Measurements from ENCODE around the gene DGKQ. TPM values are rescaled to one million over a fixed set of nuclear protein-coding genes. Genes with fewer than 3 reads are reported as not detected.
A peak's percentile ranks its signal among the peaks of the same experiment; 100 is the strongest.

The DGKQ gene
- total and polyA plus RNA-seq, 7 experiments from 2014 or later = 1.5 to 28.0 (median 16.5) TPM

- Histone ChIP-seq H3K27ac (ENCODE audit: low read depth, low read length) (no peak overlapping the region), H3K9me3 (ENCODE audit: control insufficient read depth in 2 of 3, low read length in 3 of 3) (no peaks in the 10 kb centered on the region), H3K4me3 (ENCODE audit: low read length) (no peak overlapping the region), H3K27me3 (ENCODE audit: control insufficient read depth in 2 of 2, insufficient read depth in 2 of 2, low read length in 2 of 2) (no peaks in the 10 kb centered on the region), H3K36me3 (ENCODE audit: control insufficient read depth in 2 of 3, insufficient read depth in 3 of 3, low read length in 3 of 3) (peaks cover 0 to 19% (median 0%) of the 10 kb centered on the region in 3 experiments), H3K4me1 (ENCODE audit: control insufficient read depth in 2 of 2, insufficient read depth in 2 of 2, low read length in 2 of 2) (no peaks in the 10 kb centered on the region)
- Mint-ChIP-seq H3K9me3 (peaks cover 0 to 2% (median 0%) of the 10 kb centered on the region in 11 donors), H3K4me3 (no peak overlapping the region), H3K4me1 (peaks cover 0 to 11% (median 5%) of the 10 kb centered on the region in 7 donors), H3K27me3 (no peaks in the 10 kb centered on the region), H3K27ac (no peak overlapping the region), H3K36me3 (peaks cover 0 to 24% (median 3%) of the 10 kb centered on the region in 5 donors)
- intact Hi-C loops (cut with micrococcal nuclease) = no loop called here
- DNase-seq = no peak
- ATAC-seq = no peak
- ChIA-PET POLR2A (no interaction called here), CTCF (no interaction called here)
These were observed 23.0 kb downstream of the DGKQ start for GRCh38 chr4:950136-951020.

- Mint-ChIP-seq H3K36me3 (peaks cover 0 to 22% (median 3%) of the 10 kb centered on the region in 5 donors), H3K27me3 (no peaks in the 10 kb centered on the region), H3K9me3 (peaks cover 0 to 4% (median 0%) of the 10 kb centered on the region in 11 donors), H3K27ac (no peak overlapping the region), H3K4me3 (no peak overlapping the region), H3K4me1 (peaks cover 0 to 14% (median 7%) of the 10 kb centered on the region in 7 donors)
- Histone ChIP-seq H3K36me3 (ENCODE audit: control insufficient read depth in 2 of 3, insufficient read depth in 3 of 3, low read length in 3 of 3) (peaks cover 0 to 17% (median 0%) of the 10 kb centered on the region in 3 experiments), H3K4me3 (ENCODE audit: low read length) (no peak overlapping the region), H3K27me3 (ENCODE audit: control insufficient read depth in 2 of 2, insufficient read depth in 2 of 2, low read length in 2 of 2) (no peaks in the 10 kb centered on the region), H3K4me1 (ENCODE audit: control insufficient read depth in 2 of 2, insufficient read depth in 2 of 2, low read length in 2 of 2) (no peaks in the 10 kb centered on the region), H3K27ac (ENCODE audit: low read depth, low read length) (no peak overlapping the region), H3K9me3 (ENCODE audit: control insufficient read depth in 2 of 3, low read length in 3 of 3) (no peaks in the 10 kb centered on the region)
- DNase-seq = no peak
- CTCF ChIA-PET = no interaction called here
- POLR2A ChIA-PET = interaction anchor here (1.5 kb wide), 1 partner anchor 17 kb away, joined by 5 read pairs; the partner anchor contains the start of genes GAK and TMEM175
- intact Hi-C loops (cut with micrococcal nuclease) = no loop called here
- no peak for ATAC-seq
These were observed 23.7 kb downstream of the DGKQ start for GRCh38 chr4:949656-950055.

GRCh38 chr4:948936-949300, 24.5 kb downstream of the DGKQ start:
- Histone ChIP-seq H3K9me3 (ENCODE audit: control insufficient read depth in 2 of 3, low read length in 3 of 3) (no peaks in the 10 kb centered on the region), H3K4me3 (ENCODE audit: low read length) (no peak overlapping the region), H3K27ac (ENCODE audit: low read depth, low read length) (no peak overlapping the region), H3K27me3 (ENCODE audit: control insufficient read depth in 2 of 2, insufficient read depth in 2 of 2, low read length in 2 of 2) (no peaks in the 10 kb centered on the region), H3K36me3 (ENCODE audit: control insufficient read depth in 2 of 3, insufficient read depth in 3 of 3, low read length in 3 of 3) (peaks cover 0 to 17% (median 0%) of the 10 kb centered on the region in 3 experiments), H3K4me1 (ENCODE audit: control insufficient read depth in 2 of 2, insufficient read depth in 2 of 2, low read length in 2 of 2) (no peaks in the 10 kb centered on the region)
- H3K36me3 Mint-ChIP-seq = peaks cover 0 to 18% (median 0%) of the 10 kb centered on the region in 5 donors
- H3K4me1 Mint-ChIP-seq = peaks cover 0 to 14% (median 7%) of the 10 kb centered on the region in 7 donors
- ATAC-seq = no peak
- H3K9me3 Mint-ChIP-seq = peaks cover 0 to 4% (median 0%) of the 10 kb centered on the region in 11 donors
- no peak for DNase-seq
- no peak overlapping the region for H3K27ac Mint-ChIP-seq
- intact Hi-C loops (cut with micrococcal nuclease) = no loop called here
- H3K27me3 Mint-ChIP-seq = no peaks in the 10 kb centered on the region
- no peak overlapping the region for H3K4me3 Mint-ChIP-seq
- POLR2A ChIA-PET = interaction anchor here (0.9 to 1.5 kb wide), 2 partner anchors 15 to 17 kb away, joined by 3 to 5 read pairs; partner anchors contain the start of genes GAK and TMEM175
- CTCF ChIA-PET = no interaction called here

GRCh38 chr4:948101-948935, 25.1 kb downstream of the DGKQ start:
- peaks cover 0 to 4% (median 0%) of the 10 kb centered on the region in 11 donors for H3K9me3 Mint-ChIP-seq
- H3K4me3 Mint-ChIP-seq = no peak overlapping the region
- ATAC-seq (no peak), DNase-seq (no peak)
- H3K36me3 ChIP-seq (ENCODE audit: control insufficient read depth in 2 of 3, insufficient read depth in 3 of 3, low read length in 3 of 3) = peaks cover 0 to 16% (median 0%) of the 10 kb centered on the region in 3 experiments
- no peak overlapping the region for H3K27ac ChIP-seq (ENCODE audit: low read depth, low read length)
- ChIA-PET POLR2A (interaction anchor here (0.9 to 1.5 kb wide), 2 partner anchors 15 to 16 kb away, joined by 3 to 5 read pairs; partner anchors contain the start of genes GAK and TMEM175), CTCF (no interaction called here)
- no peaks in the 10 kb centered on the region for H3K9me3 ChIP-seq (ENCODE audit: control insufficient read depth in 2 of 3, low read length in 3 of 3)
- H3K27me3 Mint-ChIP-seq = no peaks in the 10 kb centered on the region
- peaks cover 0 to 16% (median 7%) of the 10 kb centered on the region in 7 donors for H3K4me1 Mint-ChIP-seq
- H3K27me3 ChIP-seq (ENCODE audit: control insufficient read depth in 2 of 2, insufficient read depth in 2 of 2, low read length in 2 of 2) = no peaks in the 10 kb centered on the region
- intact Hi-C loops (cut with micrococcal nuclease) = no loop called here
- no peak overlapping the region for H3K27ac Mint-ChIP-seq
- H3K4me1 ChIP-seq (ENCODE audit: control insufficient read depth in 2 of 2, insufficient read depth in 2 of 2, low read length in 2 of 2) = no peaks in the 10 kb centered on the region
- H3K4me3 ChIP-seq (ENCODE audit: low read length) = no peak overlapping the region
- peaks cover 0 to 15% (median 0%) of the 10 kb centered on the region in 5 donors for H3K36me3 Mint-ChIP-seq

- DNase-seq = no peak
- no peaks in the 10 kb centered on the region for H3K27me3 Mint-ChIP-seq
- no peak overlapping the region for H3K4me3 Mint-ChIP-seq
- Histone ChIP-seq H3K27me3 (ENCODE audit: control insufficient read depth in 2 of 2, insufficient read depth in 2 of 2, low read length in 2 of 2) (no peaks in the 10 kb centered on the region), H3K4me3 (ENCODE audit: low read length) (no peak overlapping the region), H3K27ac (ENCODE audit: low read depth, low read length) (no peak overlapping the region), H3K36me3 (ENCODE audit: control insufficient read depth in 2 of 3, insufficient read depth in 3 of 3, low read length in 3 of 3) (peaks cover 0 to 9% (median 0%) of the 10 kb centered on the region in 3 experiments), H3K4me1 (ENCODE audit: control insufficient read depth in 2 of 2, insufficient read depth in 2 of 2, low read length in 2 of 2) (no peaks in the 10 kb centered on the region), H3K9me3 (ENCODE audit: control insufficient read depth in 2 of 3, low read length in 3 of 3) (no peaks in the 10 kb centered on the region)
- ChIA-PET POLR2A (no interaction called here), CTCF (no interaction called here)
- no peak overlapping the region for H3K27ac Mint-ChIP-seq
- H3K36me3 Mint-ChIP-seq = peaks cover 0 to 12% (median 0%) of the 10 kb centered on the region in 5 donors
- H3K4me1 Mint-ChIP-seq = peaks cover 0 to 16% (median 7%) of the 10 kb centered on the region in 7 donors
- intact Hi-C loops (cut with micrococcal nuclease) = no loop called here
- peaks cover 0 to 4% (median 0%) of the 10 kb centered on the region in 11 donors for H3K9me3 Mint-ChIP-seq
- ATAC-seq = peak; percentile 9
These were observed 25.8 kb downstream of the DGKQ start for GRCh38 chr4:947491-947971.

All from naive thymus-derived CD4-positive, alpha-beta T cell (primary cell).